GM19193 (cell line): ENCODE measurements around the gene JAKMIP1.

ENCODE experiments used
- POLR2A ChIP-seq: IDR thresholded peaks from 4 replicates; pipeline ENCODE4 v1.6.1; 2011; ENCODE audit not compliant: insufficient read depth, insufficient read length; ENCODE audit errors: extremely low read depth

The JAKMIP1 gene

GRCh38 chr4:6055030-6055429 lies 145.3 kb downstream of the JAKMIP1 start:
- no peak for TF ChIP-seq POLR2A

- no peak for TF ChIP-seq POLR2A
Observed at GRCh38 chr4:6054162-6054922, 146.0 kb downstream of the JAKMIP1 start.

- no peak for TF ChIP-seq POLR2A
Observed at GRCh38 chr4:6052679-6053078, 147.7 kb downstream of the JAKMIP1 start.

GRCh38 chr4:6050551-6050950 lies 149.8 kb downstream of the JAKMIP1 start:
- no peak for TF ChIP-seq POLR2A

GRCh38 chr4:6049985-6050384 lies 150.4 kb downstream of the JAKMIP1 start:
- no peak for TF ChIP-seq POLR2A

GRCh38 chr4:6049278-6049677 lies 151.1 kb downstream of the JAKMIP1 start:
- TF ChIP-seq POLR2A: no peak

GRCh38 chr4:6048537-6048936 lies 151.8 kb downstream of the JAKMIP1 start:
- no peak for TF ChIP-seq POLR2A

GRCh38 chr4:6047130-6047673 lies 153.1 kb downstream of the JAKMIP1 start:
- no peak for TF ChIP-seq POLR2A

GRCh38 chr4:6046526-6047129 lies 153.7 kb downstream of the JAKMIP1 start:
- no peak for TF ChIP-seq POLR2A

- TF ChIP-seq POLR2A: no peak
Observed at GRCh38 chr4:6044805-6045204, 155.5 kb downstream of the JAKMIP1 start.

- no peak for TF ChIP-seq POLR2A
Observed at GRCh38 chr4:6044276-6044675, 156.1 kb downstream of the JAKMIP1 start.

GRCh38 chr4:6043843-6044242 lies 156.5 kb downstream of the JAKMIP1 start:
- no peak for TF ChIP-seq POLR2A

- TF ChIP-seq POLR2A: no peak
Observed at GRCh38 chr4:6043188-6043587, 157.2 kb downstream of the JAKMIP1 start.

GRCh38 chr4:6042293-6043063 lies 157.9 kb downstream of the JAKMIP1 start:
- no peak for TF ChIP-seq POLR2A

- TF ChIP-seq POLR2A: no peak
Observed at GRCh38 chr4:6041800-6042199, 158.5 kb downstream of the JAKMIP1 start.

GRCh38 chr4:6038711-6039110 lies 161.6 kb downstream of the JAKMIP1 start:
- TF ChIP-seq POLR2A: no peak

- TF ChIP-seq POLR2A: no peak
Observed at GRCh38 chr4:6035786-6036185, 164.6 kb downstream of the JAKMIP1 start.
